DOHH2 (cell line): ENCODE data around the gene GADD45G.

ENCODE experiments used
- H3F3A ChIP-seq: fragments of 200-600 bp; sonication (generic), shearing (Covaris generic); 2 replicates; pipeline ENCODE4 v1.6.0; 2016; ENCODE audit warnings: antibody characterized with exemption, mild to moderate bottlenecking; ENCODE audit not compliant: control insufficient read depth, insufficient read depth
- H3K27ac ChIP-seq: fragments of 200-600 bp; sonication (generic); 2 replicates; pipeline ENCODE4 v1.5.1; 2014; ENCODE audit warnings: low read depth, mild to moderate bottlenecking, low read length, moderate library complexity
- H3K27me3 ChIP-seq: fragments of 200-600 bp; sonication (generic); 2 replicates; pipeline ENCODE4 v1.6.1; 2014; ENCODE audit warnings: mild to moderate bottlenecking, low read length, mixed read lengths; ENCODE audit not compliant: control insufficient read depth
- H3K36me3 ChIP-seq: fragments of 200-600 bp; sonication (generic); 2 replicates; pipeline ENCODE4 v1.6.1; 2014; ENCODE audit warnings: mild to moderate bottlenecking, low read length, moderate library complexity, mixed read lengths; ENCODE audit not compliant: control insufficient read depth
- H3K4me1 ChIP-seq: fragments of 200-600 bp; sonication (generic); 2 replicates; pipeline ENCODE4 v1.6.1; 2014; ENCODE audit warnings: mild to moderate bottlenecking, low read length, mixed read lengths; ENCODE audit not compliant: control insufficient read depth
- H3K4me2 ChIP-seq: fragments of 200-600 bp; sonication (generic); 2 replicates; pipeline ENCODE4 v1.6.0; 2014; ENCODE audit warnings: mild to moderate bottlenecking, low read length, moderate library complexity
- H3K4me3 ChIP-seq: fragments of 200-600 bp; sonication (generic); 2 replicates; pipeline ENCODE4 v1.5.1; 2014; ENCODE audit warnings: mild to moderate bottlenecking, low read length, mixed read lengths
- H3K79me2 ChIP-seq: fragments of 200-600 bp; sonication (generic); 2 replicates; pipeline ENCODE4 v1.6.1; 2014; ENCODE audit warnings: mild to moderate bottlenecking, low read length, mixed read lengths; ENCODE audit not compliant: control insufficient read depth
- H3K9me2 ChIP-seq: fragments of 200-600 bp; sonication (generic); replicated peaks from 2 replicates; pipeline ENCODE4 v1.6.1; 2014; ENCODE audit warnings: mild to moderate bottlenecking, low read length, mixed read lengths; ENCODE audit not compliant: control insufficient read depth
- H3K9me3 ChIP-seq: fragments of 200-600 bp; sonication (generic); 2 replicates; pipeline ENCODE4 v1.6.1; 2014; ENCODE audit warnings: antibody characterized with exemption, low read length, mixed read lengths; ENCODE audit not compliant: control insufficient read depth, insufficient read depth
- H4K20me1 ChIP-seq: fragments of 200-600 bp; sonication (generic); 2 replicates; pipeline ENCODE4 v1.6.0; 2014; ENCODE audit warnings: low read depth, mild to moderate bottlenecking, antibody characterized with exemption, low read length, moderate library complexity; ENCODE audit not compliant: control insufficient read depth, insufficient read depth
- CTCF ChIP-seq: fragments of 200-600 bp; sonication (generic); IDR thresholded peaks from one replicate; pipeline ENCODE4 v1.5.1; 2014; ENCODE audit warnings: antibody characterized with exemption, mild to moderate bottlenecking, low read depth, low read length; ENCODE audit not compliant: poor library complexity, severe bottlenecking
- EZH2phosphoT487 ChIP-seq: fragments of 200-600 bp; sonication (generic); IDR thresholded peaks from 2 replicates; pipeline ENCODE4 v1.6.1; 2017; ENCODE audit warnings: borderline replicate concordance, mild to moderate bottlenecking, antibody characterized with exemption, low read length, moderate library complexity, mixed read lengths

The GADD45G gene

DNA sequence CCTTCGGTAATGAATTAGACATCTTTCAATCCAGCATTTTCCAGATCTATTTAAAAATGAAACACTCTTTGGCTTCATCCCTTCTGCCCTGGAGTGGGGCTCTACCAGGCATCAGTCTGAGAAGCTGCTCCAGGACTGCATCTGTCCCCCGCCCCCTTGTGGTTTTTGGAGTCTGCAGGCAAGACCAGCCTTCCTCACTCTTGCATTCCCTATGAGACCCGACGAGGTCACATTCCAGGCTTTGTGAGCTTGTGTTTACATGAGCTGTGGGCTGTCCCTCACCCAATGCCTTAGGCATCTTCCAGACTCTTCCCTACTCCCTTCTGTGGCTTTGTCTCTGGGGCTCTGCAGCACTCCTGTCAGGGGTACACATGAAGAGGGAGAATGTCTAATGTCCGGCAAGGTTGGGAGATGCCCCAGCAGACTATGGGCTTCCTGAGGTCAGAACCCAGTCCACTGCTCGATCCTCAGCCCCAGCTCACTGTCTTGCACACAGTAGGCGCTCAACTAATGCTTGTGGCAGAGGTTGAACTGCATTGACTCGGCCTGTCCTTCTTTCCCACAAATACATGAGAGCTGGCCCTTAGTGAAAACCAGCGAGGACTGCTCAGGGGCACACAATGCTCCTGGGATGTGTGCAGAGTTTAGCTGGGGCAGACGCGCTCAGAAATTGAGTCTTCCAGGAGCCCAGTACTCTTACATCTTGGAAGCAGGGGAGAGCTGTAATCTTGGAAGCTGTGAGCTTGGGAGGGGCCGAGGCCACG is 11.7 kb upstream of the GADD45G start:
- Histone ChIP-seq H3K27me3 (peaks cover 4% of the 10 kb centered on the region; the same call in 1 of the 2 replicates), H3K4me2 (no peak overlapping the region), H3K27ac (no peak overlapping the region), H3K9me3 (no peaks in the 10 kb centered on the region), H3K4me3 (no peak overlapping the region), H3K4me1 (no peaks in the 10 kb centered on the region), H4K20me1 (0 out of 2 replicates have a peak, but pooled peaks cover 2% of the 10 kb centered on the region), H3K79me2 (no peaks in the 10 kb centered on the region), H3K36me3 (no peaks in the 10 kb centered on the region), H3K9me2 (no peaks in the 10 kb centered on the region), H3F3A (no peaks in the 10 kb centered on the region)
- TF ChIP-seq EZH2phosphoT487, result no peak
- no peak for TF ChIP-seq CTCF

DNA sequence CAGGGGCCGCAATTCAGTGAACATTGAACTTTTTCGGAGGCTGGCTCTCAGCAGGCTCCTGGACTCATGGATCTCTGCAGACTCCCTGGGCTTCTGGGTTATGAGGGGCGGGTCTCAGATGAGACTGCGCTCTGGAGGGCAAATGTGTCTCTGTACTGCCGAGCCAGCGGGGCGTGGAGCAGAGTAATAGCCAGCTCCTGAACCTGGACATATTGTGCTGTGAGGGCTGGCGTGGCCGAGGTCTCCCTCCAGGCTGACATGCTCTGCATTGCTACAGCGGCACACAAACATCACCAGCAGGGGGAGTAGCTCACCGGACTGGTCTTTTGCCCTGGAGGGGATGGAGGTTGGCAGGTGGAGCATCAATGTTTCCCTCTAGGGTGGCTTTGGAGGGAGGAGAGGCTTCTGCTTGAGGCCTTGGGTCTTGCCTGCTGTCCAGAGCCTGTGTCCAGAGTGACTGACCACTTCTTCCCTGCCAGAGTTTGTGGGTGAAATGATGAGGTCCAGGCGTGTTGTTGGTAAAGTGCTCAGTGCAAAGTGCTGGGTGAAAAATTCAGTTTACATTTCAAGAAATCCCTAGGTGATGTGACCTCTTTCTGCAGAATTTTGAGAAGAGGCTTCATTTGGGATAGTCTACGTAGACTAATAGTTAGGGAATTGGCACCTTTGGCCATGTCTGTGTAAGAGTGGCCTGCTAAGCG is 10.9 kb upstream of the GADD45G start:
- peak; percentile 85 for TF ChIP-seq CTCF
- TF ChIP-seq EZH2phosphoT487, result no peak
- Histone ChIP-seq H3F3A (no peaks in the 10 kb centered on the region), H3K79me2 (no peaks in the 10 kb centered on the region), H3K36me3 (no peaks in the 10 kb centered on the region), H3K27me3 (peaks cover 4% of the 10 kb centered on the region; the same call in 1 of the 2 replicates), H3K4me1 (no peaks in the 10 kb centered on the region), H3K9me3 (no peaks in the 10 kb centered on the region), H3K4me3 (no peak overlapping the region), H3K27ac (no peak overlapping the region), H3K9me2 (no peaks in the 10 kb centered on the region), H4K20me1 (0 out of 2 replicates have a peak, but pooled peaks cover 2% of the 10 kb centered on the region), H3K4me2 (no peak overlapping the region)

GRCh38 chr9:89594811-89595550 is 9.8 kb upstream of the GADD45G start:
- Histone ChIP-seq H3K4me1 (no peaks in the 10 kb centered on the region), H3K36me3 (no peaks in the 10 kb centered on the region), H3K4me2 (no peak overlapping the region), H3K27me3 (peaks cover 7% of the 10 kb centered on the region; the same call in 1 of the 2 replicates), H3K4me3 (no peak overlapping the region), H3K9me3 (no peaks in the 10 kb centered on the region), H3K9me2 (no peaks in the 10 kb centered on the region), H3F3A (no peaks in the 10 kb centered on the region), H4K20me1 (0 out of 2 replicates have a peak, but pooled peaks cover 2% of the 10 kb centered on the region), H3K27ac (no peak overlapping the region), H3K79me2 (no peaks in the 10 kb centered on the region)
- TF ChIP-seq EZH2phosphoT487 (no peak), CTCF (no peak)
